ENCODE results near the gene NAALADL2.
"Not testable (repeated sequence)": the region's sequence is repeated elsewhere in the genome, so short reads cannot be mapped to it uniquely, and the experiment has no call there.

NAALADL2 gene

GRCh38 chr3:175825016-175825580 is 966.0 kb downstream of the NAALADL2 start:
- DNase-seq: peak; percentile 32

DNA sequence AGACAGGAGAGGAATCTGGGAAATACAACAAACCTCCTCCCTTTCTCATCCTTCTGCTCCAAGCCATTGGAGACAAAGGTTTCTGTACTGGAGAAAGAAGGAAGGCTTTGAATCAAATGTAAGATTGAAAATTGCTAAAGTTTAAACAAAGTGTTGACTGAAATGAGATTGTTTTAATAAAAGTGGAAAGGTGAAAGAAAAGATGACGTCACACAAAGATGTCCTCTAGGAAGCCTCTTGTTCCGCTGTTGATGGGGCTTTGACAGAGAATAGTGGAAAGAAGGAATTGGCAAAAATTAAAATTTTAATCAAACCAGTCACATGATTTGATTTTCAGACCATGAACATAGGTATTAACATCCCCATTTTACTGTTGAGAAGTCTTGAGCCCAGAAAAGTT is 967.6 kb downstream of the NAALADL2 start:
- no peak for DNase-seq

DNA sequence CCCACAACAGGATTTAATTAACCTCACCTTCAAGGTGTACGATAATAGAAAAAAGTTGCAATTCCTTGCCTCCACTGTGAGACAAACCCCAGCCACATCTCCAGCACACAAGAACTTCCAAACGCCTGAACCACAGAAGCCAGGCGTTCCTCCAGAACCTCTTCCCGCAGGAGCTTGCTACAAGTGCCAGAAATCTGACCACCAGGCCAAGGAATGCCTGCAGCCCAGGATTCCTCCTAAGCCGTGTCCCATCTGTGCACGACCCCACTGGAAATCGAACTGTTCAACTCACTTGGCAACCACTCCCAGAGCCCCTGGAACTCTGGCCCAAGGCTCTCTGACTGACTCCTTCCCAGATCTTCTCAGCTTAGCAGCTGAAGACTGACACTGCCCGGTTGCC is 970.7 kb downstream of the NAALADL2 start:
- DNase-seq: not testable (repeated sequence)

GRCh38 chr3:175835763-175836162 is 976.6 kb downstream of the NAALADL2 start:
- DNase-seq: not testable (repeated sequence)

GRCh38 chr3:175836617-175837016 is 977.5 kb downstream of the NAALADL2 start:
- no peak for DNase-seq

DNA sequence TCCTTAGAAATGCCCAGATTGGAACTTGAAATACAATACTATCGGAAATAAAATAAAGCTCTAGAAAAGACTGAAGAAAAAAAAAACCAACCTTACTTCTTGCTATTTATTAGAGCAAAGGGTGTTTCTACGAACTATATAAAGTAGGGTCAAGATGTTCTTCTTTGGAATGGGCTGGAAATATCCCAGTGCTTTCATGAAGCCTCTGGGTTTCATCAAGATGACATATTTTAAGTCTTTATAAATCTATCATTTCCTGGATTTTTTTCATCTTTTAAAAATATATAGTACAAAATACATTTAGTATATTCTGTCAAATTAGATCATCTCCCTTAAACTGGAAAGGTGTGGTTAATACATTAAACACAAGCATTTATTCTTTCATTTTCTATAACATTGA is 978.8 kb downstream of the NAALADL2 start:
- no peak for DNase-seq

DNA sequence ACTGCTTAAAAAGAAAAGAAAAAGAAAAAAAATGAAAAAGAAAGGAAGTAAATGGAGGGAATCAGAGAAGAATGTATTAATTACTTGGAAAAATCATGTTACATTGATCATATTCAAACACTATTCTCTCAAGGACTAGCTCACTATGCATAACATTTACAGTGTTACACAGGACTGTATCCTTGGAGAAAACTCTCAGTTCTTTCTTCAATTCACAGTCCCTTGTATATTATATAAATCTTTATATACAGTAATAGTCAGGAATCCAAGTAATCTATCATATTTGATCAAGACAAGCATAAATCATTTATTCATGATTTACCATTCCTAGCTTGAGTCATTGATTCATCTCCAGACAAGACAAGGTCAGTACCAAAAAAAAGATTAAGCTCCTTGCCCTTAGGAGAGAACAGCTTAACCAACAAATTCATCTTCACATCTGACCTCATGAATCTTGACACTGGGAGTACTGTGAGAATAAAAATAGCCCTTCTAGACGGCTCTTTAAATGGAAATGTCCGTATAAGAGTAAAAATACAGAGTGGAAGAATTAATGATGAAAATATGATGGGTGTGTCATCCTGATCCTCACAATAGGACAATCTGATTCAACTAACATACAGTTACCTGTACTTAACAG is 980.4 kb downstream of the NAALADL2 start:
- no peak for DNase-seq

- DNase-seq: no peak
These were observed 992.4 kb downstream of the NAALADL2 start for GRCh38 chr3:175851541-175851940.

DNA sequence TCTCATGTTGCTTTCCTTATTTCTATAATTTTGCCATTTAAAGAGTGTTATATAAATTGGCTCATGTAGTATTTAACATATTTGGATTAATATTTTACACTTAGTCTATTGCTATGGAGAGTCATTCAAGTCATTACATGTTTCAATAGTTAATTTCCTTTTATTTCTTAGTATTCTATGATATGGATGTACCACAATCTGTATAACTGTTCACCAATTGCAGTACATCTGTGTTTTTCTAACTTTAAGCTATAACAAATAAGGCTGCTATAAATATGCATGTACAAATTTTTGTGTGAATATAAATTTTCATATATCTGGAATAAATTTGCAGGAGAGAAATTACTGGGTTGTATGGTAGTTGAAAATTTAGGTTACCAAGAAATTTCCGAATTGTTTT is 993.4 kb downstream of the NAALADL2 start:
- no peak for DNase-seq

- no peak for DNase-seq
These were observed 998.6 kb downstream of the NAALADL2 start for GRCh38 chr3:175857666-175858270.

Data from islet precursor cell (in vitro differentiated cells).